T1000 (cell line): Measurements from ENCODE around the gene PLCH2.
A peak's percentile ranks its signal among the peaks of the same experiment; 100 is the strongest.
"Not testable (repeated sequence)": the region's sequence is repeated elsewhere in the genome, so short reads cannot be mapped to it uniquely, and the experiment has no call there.

ENCODE experiments used
- DNase-seq: peaks from one replicate; lab custom pipeline; 2025; ENCODE audit warnings: mixed read lengths; lab: John Stamatoyannopoulos, UW

Gene PLCH2

DNA sequence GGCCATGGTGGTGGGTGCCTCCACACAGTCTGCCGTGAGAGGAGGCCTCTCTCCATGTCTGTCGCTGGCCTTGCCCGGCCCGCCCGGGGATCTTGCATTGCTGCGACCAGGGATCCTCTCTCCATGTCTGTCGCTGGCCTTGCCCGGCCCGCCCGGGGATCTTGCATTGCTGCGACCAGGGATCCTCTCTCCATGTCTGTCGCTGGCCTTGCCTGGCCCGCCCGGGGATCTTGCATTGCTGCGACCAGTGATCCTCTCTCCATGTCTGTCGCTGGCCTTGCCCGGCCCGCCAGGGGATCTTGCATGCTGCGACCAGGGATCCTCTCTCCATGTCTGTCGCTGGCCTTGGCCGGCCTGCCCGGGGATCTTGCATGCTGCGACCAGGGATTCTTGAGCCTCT lies 35.7 kb upstream of the PLCH2 start:
- not testable (repeated sequence) for DNase-seq

DNA sequence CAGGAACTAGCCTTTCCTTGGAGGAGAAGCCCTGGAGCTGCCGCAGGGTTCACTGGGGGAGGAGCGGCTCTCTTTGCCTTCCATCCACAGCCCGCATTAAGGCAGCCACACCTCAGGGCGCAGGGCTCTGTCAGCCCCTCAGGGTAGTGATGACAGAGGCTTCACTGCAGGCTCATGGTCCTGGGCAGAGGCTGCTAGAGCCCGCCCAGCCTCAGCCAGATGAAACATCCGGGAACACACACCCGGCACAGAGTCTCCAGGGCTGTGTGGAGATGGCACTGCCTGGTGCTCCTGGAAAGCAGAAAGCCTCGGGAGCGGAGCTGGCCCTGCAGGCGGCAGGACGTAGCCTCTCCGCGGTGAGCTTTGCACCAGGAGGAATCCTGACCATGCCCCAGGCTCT lies 34.3 kb upstream of the PLCH2 start:
- DNase-seq: no peak

DNA sequence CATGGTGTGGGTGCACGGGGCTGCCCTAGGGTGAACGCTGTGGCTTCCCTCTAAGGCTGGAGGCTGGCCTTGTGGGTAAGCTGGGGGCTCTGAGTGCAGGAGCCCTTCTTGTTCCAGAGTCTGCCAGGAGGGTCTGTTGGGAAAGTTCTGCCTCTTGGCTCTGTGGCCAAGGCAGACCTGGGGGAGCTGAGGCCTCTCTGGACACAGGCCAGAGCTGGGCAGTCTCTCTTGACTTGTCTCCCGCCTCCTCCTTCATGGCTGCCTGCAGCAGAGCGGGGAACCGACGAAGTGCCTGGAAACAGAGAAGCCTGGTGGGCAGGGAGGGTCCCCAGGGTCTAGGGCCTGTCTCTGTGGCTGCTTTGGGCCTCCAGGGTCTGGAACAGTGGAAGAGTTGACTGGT lies 33.4 kb upstream of the PLCH2 start:
- DNase-seq: no peak

DNA sequence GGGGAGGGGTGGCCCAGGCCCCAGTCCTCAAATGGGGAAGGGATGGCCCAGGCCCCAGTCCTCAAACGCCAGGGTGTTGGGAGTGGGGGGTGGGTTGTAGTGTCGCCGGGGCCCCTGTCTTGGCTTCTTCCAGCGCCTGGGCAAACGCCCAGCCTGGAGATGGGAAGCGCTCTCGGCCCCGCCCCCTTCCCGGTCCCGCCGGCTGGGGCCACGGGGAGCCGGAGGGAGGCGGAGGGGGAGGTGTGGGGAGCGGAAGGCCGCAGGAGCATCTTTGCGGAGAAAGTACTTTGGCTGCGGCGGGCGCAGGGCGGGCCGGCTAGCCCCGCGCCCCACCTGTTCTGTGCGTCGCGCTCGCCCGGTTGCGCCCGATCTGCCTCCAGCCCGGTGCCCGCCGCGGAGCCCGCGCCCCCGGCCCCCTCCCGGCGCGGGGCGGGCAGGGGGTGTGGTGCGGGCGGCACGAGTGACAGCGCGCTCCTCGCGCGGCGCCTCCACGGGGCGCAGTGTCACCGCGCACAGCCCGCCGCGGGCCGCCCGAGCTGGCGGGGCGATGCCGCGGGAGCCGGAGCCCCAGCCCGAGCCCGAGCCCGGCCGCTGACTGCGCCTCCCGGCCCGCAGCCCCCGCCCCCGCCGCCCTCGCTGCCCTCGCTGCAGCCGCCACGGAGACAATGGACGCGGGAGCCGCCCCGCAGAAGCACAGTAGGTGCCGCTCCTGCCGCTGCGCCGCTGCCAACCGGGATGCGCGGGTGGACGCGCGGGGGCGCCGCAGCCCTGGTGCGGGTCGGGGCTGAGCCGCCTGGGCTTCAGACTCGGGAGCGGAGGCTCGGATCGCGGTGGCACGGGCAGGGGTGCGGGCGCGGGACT lies 32.6 kb upstream of the PLCH2 start:
- DNase-seq: no peak

DNA sequence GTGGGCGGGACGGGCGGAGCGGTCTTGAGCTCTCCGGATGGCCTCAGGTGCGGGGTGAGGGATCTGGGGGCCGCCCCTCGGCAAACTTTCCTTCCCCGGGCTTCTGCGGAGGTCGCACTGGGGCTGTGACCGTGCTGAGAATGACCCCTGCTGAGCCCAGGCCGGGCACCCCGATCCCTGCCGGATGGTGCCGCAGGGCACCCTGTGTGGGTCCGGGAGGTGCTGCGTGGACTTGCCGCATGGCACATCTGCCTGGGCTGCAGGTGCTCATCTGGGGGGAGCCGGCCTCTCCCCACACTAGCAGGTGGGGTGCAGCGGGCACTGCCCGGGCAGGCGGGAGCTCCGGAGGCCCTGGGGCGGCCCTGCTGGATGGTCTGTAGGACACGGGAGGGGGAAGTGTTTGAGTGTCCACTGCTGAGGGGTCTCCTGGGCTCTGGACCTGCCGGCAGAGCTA lies 31.9 kb upstream of the PLCH2 start:
- DNase-seq: no peak

DNA sequence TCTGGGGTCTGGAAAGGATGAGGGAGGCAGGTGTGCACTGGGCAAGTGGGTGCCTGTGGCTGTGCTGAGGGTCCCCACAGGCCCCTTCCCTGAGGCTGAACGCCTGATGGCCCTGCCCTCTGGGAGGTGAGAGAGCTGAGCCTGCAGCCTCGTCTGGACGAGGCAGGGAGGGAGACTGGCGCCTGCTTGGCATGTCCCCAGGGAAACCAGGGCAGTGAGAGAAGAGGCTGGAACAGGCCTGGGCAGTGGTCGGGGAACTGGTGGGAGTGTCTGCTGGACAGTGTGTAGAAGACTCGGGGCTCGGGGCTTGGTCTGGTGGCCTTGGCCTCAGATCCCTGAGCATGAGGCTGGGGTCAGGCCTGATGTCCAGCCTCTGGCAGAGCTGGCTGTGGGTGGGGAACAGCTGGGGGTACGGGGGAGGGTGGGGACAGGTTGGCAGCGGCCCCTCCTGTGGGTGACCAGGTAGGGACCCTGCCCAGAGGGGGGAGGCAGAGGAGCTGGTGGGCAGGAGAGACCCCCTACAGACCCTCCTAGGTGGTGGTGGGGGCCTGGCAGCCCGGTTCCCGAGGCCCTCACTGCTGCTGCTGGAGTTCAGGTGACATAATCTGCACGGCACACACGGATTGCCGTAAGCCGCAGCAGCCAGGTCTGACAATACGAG lies 30.8 kb upstream of the PLCH2 start:
- DNase-seq: no peak

DNA sequence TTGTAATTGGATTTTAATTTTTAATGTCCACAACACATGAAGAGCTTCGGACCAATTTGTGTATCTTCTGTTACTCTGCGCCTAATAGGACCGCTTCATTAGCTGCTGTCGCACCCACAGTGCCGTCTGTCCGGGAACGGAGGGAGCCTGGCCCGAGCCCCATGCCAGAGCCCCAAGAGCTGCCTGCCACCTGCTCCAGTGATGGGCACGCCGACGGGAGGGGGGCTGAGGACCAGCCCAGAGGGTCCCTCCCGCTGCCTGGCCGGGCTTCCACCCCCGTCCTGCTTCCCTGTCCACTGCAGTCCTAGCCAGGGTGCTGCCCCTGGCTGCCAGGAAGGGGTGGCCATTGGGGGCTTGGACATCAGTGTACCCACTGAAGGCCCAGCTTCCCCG lies 30.3 kb upstream of the PLCH2 start:
- DNase-seq: no peak

DNA sequence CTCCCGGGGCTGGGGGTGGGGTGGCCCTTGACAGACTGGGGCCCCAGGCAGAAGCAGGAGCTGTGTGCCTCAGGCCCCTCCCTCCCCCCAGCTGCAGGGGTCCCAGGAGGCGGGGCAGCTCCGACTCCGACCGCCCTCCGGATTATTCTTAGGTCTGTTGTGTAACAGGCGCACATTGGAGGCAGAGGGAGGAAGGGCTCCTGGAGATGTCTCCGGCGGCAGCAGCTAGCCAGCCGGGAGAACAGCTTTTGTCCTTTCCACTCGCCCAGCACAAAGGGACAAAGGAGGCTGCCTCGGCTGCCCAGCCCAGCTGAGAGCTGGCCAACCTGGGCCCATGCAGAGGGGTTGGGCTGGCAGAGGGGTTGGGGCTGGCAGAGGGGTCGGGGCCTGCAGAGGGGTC lies 29.7 kb upstream of the PLCH2 start:
- no peak for DNase-seq

DNA sequence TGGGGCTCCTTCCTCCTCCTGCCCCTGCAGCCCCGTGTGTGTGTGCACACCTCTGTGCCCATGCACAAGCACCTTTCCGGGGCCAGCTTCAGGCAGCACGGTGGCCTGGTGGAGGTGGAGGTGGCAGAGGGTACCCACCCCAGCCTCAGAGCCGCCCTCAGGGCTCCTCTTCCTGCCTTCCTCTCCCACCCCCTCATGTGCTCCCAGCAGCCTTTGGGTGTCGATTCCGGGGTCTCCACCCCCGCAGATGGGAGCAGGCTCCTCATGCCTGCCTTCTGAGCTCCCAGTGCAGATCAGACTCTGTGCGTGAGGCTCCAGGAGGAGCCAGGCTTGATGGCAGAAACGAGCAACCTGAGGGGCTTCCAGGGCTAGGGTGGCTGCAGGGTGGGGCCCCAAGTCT lies 29.2 kb upstream of the PLCH2 start:
- no peak for DNase-seq

DNA sequence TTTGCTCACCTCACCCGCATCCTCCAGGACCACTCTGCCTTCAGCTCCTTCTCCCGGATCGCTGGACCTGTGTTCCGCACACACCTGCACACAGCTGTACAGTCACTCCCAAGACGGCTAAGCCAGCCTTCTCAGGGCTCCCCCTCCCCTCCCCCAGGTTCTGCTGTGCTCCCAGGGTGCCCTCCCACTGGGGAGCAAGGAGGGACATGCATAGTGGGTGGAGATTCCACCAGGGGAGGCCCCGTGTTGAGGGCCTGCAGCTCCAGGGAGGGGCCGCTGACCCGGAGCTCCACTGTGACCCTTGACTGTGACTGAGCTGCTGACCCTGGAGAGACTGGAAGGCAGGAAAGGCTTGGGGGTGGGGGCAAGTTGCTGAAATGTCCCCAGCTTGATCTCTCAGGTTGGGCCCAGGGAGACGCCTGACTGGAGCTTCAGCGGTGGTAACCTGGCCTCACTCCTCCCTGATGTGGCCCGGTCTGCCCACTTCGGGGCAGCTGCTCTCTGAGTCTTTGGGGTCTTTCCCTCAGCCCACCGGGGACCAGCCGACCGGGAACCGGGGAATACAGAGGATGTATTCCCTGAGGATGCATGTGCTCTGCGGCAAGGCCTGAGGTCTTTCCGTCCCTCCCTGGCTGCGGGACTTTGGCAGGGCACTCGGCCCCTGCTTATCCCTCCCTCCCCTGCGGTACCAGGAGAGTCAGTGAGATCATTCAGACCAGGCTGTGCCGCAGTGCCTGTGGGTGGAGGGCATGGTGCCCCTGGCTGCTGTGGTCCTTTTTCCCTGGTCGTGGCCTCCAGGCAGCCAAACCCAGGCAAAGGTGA lies 28.6 kb upstream of the PLCH2 start:
- DNase-seq: no peak

DNA sequence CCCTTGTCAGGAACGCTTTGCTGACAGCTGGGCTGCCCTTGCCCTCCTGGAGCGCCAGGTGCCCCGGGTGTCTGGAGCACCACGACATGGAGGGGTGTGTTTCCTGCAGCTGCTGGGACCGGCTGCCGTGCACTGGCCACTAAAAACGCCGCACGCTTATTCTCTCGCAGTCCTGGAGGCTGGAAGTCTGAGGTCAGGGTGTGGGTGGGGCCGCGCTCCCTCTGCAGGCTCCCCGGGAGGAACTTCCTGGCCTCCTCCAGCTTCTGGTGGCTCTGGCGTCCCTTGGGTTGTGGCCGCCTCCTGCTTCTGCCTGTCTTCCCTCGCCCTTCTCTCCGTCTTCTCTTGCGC lies 28.0 kb upstream of the PLCH2 start:
- no peak for DNase-seq

DNA sequence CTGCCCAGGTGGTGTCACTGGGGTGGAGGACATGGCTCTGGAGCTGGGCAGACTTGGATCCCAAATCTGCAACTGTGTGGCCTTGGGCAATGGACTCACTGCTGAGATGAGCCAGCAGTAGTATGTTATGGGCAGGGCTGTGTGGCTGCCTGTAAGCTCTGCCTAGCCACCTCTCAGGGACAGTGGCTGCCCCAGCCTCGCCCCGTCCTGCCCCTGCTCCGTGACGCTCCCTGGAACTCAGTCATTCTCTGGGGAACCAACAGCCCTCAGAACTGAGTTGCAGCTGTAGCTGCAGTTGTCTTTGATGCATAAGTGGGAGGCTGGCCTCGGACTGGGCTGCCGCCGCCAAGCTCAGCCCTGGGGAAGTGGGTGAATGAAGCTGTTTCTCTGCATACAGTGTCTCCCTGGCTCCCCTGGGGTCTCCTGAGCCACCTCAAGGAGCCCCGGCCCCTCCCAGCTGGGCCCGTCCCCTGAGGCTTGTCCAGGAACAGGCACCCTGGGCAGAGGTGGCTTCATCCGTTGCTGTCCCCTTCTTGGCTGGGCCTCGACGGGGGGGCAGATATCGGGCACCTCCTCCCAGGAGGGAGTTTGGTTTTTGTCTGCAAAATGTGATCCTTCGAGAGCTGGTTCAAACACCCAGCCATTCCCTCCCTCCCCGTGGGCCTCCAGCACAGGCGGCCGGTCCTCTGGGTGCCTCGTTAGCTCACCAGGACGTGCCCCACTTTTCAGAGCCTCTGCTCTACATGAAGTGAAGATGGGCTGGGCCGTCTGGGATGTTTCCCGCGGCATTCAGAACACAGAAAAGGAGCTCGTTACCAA lies 26.2 kb upstream of the PLCH2 start:
- DNase-seq: no peak

DNA sequence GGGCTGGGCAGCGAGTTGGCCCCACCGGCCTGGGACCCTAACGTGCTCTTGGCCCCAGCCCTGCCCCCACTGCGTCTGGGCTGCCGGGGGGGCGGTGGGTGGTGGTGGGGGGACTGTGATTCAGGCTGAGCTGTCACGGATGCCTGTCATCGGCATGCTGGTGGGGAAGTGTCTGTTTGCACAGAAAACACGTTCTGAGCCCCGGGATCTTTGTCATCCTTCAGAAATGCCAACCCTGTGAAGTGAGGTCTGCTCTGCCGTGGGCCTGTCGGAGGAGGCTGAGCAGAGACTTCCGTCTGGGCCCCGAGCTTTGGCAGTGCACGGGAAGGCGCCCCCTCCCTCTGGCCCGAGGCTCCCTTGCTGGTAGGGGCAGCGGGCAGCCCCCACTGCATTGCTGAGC lies 24.3 kb upstream of the PLCH2 start:
- DNase-seq: peak; percentile 64

DNA sequence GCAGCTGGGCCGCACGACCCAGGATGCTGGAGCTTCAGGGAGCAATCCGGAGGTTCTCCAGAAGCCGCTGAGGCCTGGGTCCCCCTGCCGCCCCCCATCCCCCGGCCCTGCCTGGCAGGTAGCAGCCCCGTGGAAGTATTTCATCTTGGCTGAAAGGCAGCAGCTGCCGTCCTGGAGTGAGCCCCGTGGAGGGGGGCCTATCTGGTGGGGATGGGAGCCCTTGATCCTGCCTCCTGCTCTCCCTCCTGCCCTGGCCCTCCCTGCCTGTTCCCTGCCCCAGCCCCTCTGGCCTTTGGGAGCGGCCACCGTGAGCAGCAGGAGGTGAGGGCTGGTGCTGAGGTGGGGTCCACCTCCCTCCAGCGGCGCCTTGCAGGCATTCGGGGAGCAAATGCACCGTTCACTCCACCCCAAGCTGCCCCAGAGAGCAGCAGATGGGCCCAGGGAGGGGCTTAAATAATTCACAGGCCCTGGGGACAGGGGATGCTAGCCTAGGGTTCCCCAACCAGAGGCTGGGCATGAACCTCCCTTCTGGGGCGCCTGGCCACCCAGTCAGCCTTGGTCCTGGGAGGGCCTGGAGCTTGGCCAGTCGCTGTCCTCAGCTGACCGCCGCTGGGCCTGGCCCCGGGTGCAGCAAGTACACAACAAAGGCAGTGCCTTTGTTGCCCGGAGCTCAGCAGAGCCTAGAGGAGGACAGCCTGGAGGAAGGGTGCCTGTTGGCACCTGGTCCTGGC lies 23.7 kb upstream of the PLCH2 start:
- DNase-seq: no peak

DNA sequence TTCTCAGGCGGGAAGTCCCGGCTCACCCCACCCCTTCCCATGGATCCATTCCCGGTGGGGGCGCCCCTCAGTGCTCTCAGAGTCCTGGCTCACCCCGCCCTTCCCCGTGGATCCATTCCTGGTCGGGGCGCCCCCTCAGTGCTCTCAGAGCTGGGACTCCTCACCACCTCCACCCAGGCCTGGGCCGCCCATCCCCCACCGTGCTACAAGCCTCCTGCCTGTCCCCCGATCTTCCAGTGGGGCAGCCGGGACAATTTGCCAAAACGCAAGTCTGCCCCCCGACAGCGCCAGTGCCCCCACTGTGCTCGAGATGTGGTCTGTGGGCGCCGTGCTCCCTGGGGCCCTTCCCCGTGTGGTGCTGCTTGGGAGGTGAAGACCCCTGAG lies 23.2 kb upstream of the PLCH2 start:
- no peak for DNase-seq

DNA sequence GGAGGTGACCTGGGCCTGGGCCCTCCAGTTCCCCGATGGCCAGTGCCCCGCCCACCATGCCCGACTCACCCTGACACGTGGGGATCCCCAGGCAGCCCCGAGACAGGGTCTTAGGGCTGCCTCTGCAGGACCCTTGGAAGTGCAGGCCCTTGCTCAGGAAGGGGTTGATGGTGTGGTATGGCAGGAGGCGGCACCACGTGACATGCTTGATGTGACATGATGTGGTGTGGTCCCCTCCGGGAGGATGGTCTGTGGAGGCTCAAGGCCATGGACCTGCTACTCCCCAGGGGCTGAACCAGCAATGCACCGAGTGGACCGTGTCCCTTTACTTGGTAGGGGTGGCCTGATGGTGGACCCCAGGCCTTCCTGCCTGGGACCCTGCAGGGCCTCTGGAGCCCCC lies 21.9 kb upstream of the PLCH2 start:
- DNase-seq: no peak

DNA sequence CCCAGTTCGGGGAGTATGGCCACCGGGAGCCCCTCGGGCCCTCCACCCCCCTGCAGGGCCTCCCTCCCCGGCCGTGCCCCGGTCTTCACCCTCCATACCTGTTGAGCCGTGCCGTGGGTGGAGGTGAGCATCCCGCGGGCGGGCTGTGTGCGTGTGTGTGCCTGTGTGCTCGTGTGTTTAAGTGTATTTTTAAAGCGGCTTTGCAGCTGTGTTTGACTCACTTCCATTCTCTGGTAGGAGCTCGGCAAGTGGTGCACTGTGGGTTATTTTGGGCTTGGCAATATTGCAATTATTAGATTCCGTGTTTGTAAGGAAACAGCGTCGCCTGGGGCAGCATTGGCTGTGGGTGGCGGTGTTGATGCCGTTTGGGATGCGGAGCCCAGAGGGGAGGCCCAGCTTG lies 20.3 kb upstream of the PLCH2 start:
- no peak for DNase-seq

DNA sequence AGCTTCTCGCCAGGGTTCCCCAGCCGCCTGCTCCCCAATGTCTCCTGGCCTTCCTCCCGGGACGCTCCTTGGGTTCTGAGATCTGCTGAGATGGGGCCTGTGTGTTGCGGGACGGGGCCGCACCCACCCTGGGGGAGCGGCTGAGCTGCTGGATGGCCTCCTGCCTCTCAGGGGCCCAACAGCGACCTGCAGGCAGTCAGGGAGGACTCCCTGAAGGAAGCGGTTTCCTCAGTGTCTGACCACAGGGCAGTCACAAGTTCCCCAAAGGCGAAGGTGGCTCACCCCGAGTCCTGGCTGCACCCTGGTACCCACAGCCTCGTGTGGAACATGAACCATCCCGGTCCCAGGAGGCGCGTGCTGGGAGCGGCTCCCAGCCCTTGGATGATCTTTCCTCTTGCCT lies 18.6 kb upstream of the PLCH2 start:
- DNase-seq: no peak

DNA sequence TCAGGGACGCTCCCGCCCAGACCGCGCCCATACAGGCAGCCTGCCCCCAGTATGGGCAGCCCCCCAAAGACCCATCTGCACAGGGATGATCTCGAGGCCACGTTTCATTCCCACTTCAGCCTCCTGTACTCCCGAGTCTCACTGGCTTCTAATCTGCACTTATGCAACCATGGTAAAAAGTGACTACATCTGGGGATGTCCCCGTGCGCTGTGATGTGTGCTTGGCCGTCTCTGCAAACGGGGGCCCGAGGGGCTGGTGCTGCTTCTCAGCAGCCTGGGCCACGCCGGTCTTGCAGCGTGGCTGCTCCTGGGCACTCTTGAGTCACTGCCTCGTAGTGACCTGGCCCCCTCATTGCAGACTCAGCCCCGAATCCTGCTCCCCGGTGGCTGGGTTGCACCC lies 17.4 kb upstream of the PLCH2 start:
- DNase-seq: no peak

DNA sequence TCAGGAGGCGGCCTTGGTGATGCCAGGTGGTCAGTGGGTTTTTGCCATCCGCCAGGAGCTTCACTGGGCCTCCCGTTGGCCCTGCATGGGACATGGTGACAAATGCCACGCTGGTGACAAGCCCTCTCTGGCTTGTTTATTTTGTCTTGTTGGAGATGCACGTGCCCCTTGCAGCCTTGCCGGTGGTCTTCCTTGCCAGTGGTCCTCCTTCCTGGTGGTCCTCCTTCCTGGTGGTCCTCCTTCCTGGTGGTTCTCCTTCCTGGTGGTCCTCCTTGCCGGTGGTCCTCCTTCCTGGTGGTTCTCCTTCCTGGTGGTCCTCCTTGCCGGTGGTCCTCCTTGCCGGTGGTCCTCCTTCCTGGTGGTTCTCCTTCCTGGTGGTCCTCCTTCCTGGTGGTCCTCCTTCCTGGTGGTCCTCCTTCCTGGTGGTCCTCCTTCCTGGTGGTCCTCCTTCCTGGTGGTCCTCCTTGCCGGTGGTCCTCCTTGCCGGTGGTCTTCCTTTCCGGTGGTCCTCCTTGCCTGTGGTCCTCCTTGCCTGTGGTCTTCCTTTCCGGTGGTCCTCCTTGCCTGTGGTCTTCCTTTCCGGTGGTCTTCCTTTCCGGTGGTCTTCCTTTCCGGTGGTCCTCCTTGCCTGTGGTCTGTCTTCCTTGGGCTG lies 16.9 kb upstream of the PLCH2 start:
- DNase-seq: not testable (repeated sequence)

DNA sequence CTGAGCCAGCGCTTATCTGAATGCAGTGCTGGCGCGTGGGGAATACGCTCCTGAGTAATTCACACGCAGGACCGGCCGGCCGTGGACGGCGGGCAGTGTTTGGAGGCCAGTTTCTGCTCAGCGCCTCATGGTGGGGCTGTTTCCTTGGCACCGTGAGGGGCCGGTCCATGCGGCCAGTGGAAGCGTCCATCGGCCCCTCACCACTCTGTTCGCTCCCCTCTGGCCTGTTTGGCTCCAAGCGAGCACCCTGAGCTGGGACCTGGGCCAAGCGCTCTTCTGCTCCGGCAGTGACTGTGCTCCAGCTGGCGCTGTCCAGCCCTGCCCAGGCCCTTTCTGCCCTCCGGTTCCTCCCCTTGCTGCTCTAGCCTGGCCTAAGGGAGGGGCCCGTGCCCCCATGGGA lies 16.3 kb upstream of the PLCH2 start:
- no peak for DNase-seq
